HepG2 (cell line): ENCODE measurements around the gene EXOC7. TPM values are rescaled to one million over a fixed set of nuclear protein-coding genes. Genes with fewer than 3 reads are reported as not detected.
A peak's percentile ranks its signal among the peaks of the same experiment; 100 is the strongest.

ENCODE experiments used
- ATAC-seq: fragments of 200-7000 bp; cut with Tn5 transposase; 3 replicates; pipeline ENCODE4 v1.9.1; 2020; ENCODE audit warnings: mild to moderate bottlenecking, moderate library complexity
- BruUV-seq: library from RNA; stranded (reverse); fragments of 400-500 nt; replicated peaks from 2 replicates; lab custom pipeline; 2021; lab: Mats Ljungman, UMichigan
- CTCF ChIA-PET: fragments of 300-600 bp; formaldehyde crosslinking; extraction: SDS; loops from one replicate; lab custom pipeline; 2021; ENCODE audit warnings: low total read pairs, inconsistent platforms, low intra/inter-chr PET ratio; lab: Yijun Ruan, JAX
- POLR2A ChIA-PET: fragments of 350-600 bp; sonication (Branson Sonifier 250); formaldehyde crosslinking; loops from one replicate; lab custom pipeline; 2020; ENCODE audit warnings: antibody characterized with exemption, inconsistent platforms; lab: Yijun Ruan, JAX
- DNase-seq: peaks from one replicate; pipeline ENCODE4 v3.0.0-alpha.2; 2015; ENCODE audit warnings: low spot score
- FAIRE-seq: peaks from 3 replicates; lab custom pipeline; 2011; peaks lifted over from hg19 to GRCh38; lab: Jason Lieb, UNC
- H2AFZ ChIP-seq: one replicate; pipeline ENCODE4 v1.6.1; 2011; ENCODE audit warnings: low read length, inconsistent platforms
- H3K27ac ChIP-seq: fragments of 300-600 bp; 3 replicates; pipeline ENCODE4 v1.8.0; 2011; ENCODE audit warnings: mixed run types, mild to moderate bottlenecking, mixed read lengths, low read length, inconsistent platforms; ENCODE audit not compliant: insufficient read depth; ENCODE audit errors: extremely low read length
- H3K27me3 ChIP-seq, 2 experiments: fragments of 200-600 bp in 1 of 2; 2 replicates in 1 of 2; 3 replicates in 1 of 2; pipeline versions ENCODE4 v1.6.0 to v1.8.0; 2011; ENCODE audit warnings: low read length in 2 of 2, mild to moderate bottlenecking in 2 of 2, moderate library complexity in 2 of 2, inconsistent platforms in 1 of 2; ENCODE audit not compliant: insufficient read depth in 2 of 2, control insufficient read depth in 1 of 2
- H3K36me3 ChIP-seq, 2 experiments: fragments of 200-600 bp in 1 of 2; replicated peaks in 1 of 2; 2 replicates in 1 of 2; 3 replicates in 1 of 2; pipeline versions ENCODE4 v1.5.1 to v1.8.0; 2011; ENCODE audit warnings: low read length in 2 of 2, inconsistent platforms in 1 of 2; ENCODE audit not compliant: insufficient read depth in 2 of 2, control insufficient read depth in 1 of 2
- H3K4me1 ChIP-seq: 2 replicates; pipeline ENCODE4 v1.5.1; 2012; ENCODE audit warnings: low read length, inconsistent platforms; ENCODE audit not compliant: insufficient read depth
- H3K4me2 ChIP-seq: 2 replicates; pipeline ENCODE4 v1.6.0; 2011; ENCODE audit warnings: low read depth, low read length, inconsistent platforms
- H3K4me3 ChIP-seq, 3 experiments: fragments of 200-600 bp in 1 of 3; sonication (generic), shearing (Covaris generic) in 1 of 3; replicated peaks in 1 of 3; 2 replicates each; pipeline ENCODE4 v1.5.1; 2011 to 2016; ENCODE audit warnings: low read length in 3 of 3, inconsistent platforms in 2 of 3, low read depth in 2 of 3, mild to moderate bottlenecking in 2 of 3, control low read depth in 1 of 3, mixed read lengths in 1 of 3; ENCODE audit not compliant: insufficient read depth in 1 of 3
- H3K79me2 ChIP-seq: one replicate; pipeline ENCODE4 v1.6.1; 2011; ENCODE audit warnings: low read length, inconsistent platforms; ENCODE audit not compliant: insufficient read depth
- H3K9ac ChIP-seq: 2 replicates; pipeline ENCODE4 v1.6.0; 2011; ENCODE audit warnings: mild to moderate bottlenecking, low read depth, low read length, inconsistent platforms; ENCODE audit not compliant: insufficient read depth
- H3K9me3 ChIP-seq: 2 replicates; pipeline ENCODE4 v1.5.1; 2012; ENCODE audit warnings: mild to moderate bottlenecking, low read length
- H4K20me1 ChIP-seq: 2 replicates; pipeline ENCODE4 v1.6.0; 2011; ENCODE audit warnings: inconsistent platforms, mild to moderate bottlenecking, low read length, moderate library complexity; ENCODE audit not compliant: insufficient read depth
- AGO1 ChIP-seq: fragments of 200-400 bp; formaldehyde crosslinking; IDR thresholded peaks from 2 replicates; pipeline ENCODE4 v1.6.1; 2017; ENCODE audit warnings: mild to moderate bottlenecking, low read depth, low read length, moderate library complexity; ENCODE audit not compliant: poor library complexity, severe bottlenecking
- IRX3 ChIP-seq: sonication (generic); formaldehyde crosslinking; IDR thresholded peaks from 2 replicates; pipeline ENCODE4 v1.8.1; 2023; ENCODE audit warnings: mild to moderate bottlenecking, low read depth, missing genetic modification reagents, borderline replicate concordance
- JUND ChIP-seq: sonication (generic); formaldehyde crosslinking; IDR thresholded peaks from 2 replicates; pipeline ENCODE4 v1.8.0; 2022; ENCODE audit warnings: mild to moderate bottlenecking, missing genetic modification reagents
- NCOA2 ChIP-seq: sonication (generic); formaldehyde crosslinking; IDR thresholded peaks from 2 replicates; pipeline ENCODE4 v1.8.0; 2022; ENCODE audit warnings: inconsistent platforms
- POLR2A ChIP-seq, 2 experiments: IDR thresholded peaks; 2 replicates each; pipeline ENCODE4 v1.6.1; 2011; ENCODE audit warnings: low read depth in 2 of 2, low read length in 2 of 2, mild to moderate bottlenecking in 1 of 2, moderate library complexity in 1 of 2; ENCODE audit not compliant: insufficient read depth in 1 of 2
- RBFOX2 ChIP-seq: fragments of 200-400 bp; formaldehyde crosslinking; IDR thresholded peaks from 2 replicates; pipeline ENCODE4 v1.6.1; 2017; ENCODE audit warnings: low read depth, mild to moderate bottlenecking, low read length
- SAFB2 ChIP-seq: sonication (generic); formaldehyde crosslinking; IDR thresholded peaks from 2 replicates; pipeline ENCODE4 v1.5.1; 2020; ENCODE audit warnings: missing genetic modification reagents, low read depth, mild to moderate bottlenecking, borderline replicate concordance
- SRY ChIP-seq: sonication (generic); formaldehyde crosslinking; IDR thresholded peaks from 2 replicates; pipeline ENCODE4 v1.8.0; 2022; ENCODE audit warnings: mild to moderate bottlenecking, missing genetic modification reagents
- TOE1 ChIP-seq: sonication (generic); formaldehyde crosslinking; IDR thresholded peaks from 2 replicates; pipeline ENCODE4 v1.4.0; 2020; ENCODE audit warnings: mild to moderate bottlenecking, missing genetic modification reagents
- ZBTB26 ChIP-seq: IDR thresholded peaks from 2 replicates; pipeline ENCODE4 v1.6.1; 2016; ENCODE audit warnings: missing compliant biosample characterization, missing genetic modification reagents, borderline replicate concordance
- ZFP62 ChIP-seq: sonication (generic); formaldehyde crosslinking; IDR thresholded peaks from 2 replicates; pipeline ENCODE4 v1.4.0; 2020; ENCODE audit warnings: missing genetic modification reagents
- ZNF547 ChIP-seq: sonication (generic); formaldehyde crosslinking; IDR thresholded peaks from 2 replicates; pipeline ENCODE4 v1.5.1; 2020; ENCODE audit warnings: mild to moderate bottlenecking, missing genetic modification reagents
- ZNF883 ChIP-seq: sonication (generic); formaldehyde crosslinking; IDR thresholded peaks from 2 replicates; pipeline ENCODE4 v1.5.1; 2020; ENCODE audit warnings: mild to moderate bottlenecking, missing genetic modification reagents; ENCODE audit errors: not compliant biosample characterization
- ZNF891 ChIP-seq: sonication (generic); formaldehyde crosslinking; IDR thresholded peaks from 2 replicates; pipeline ENCODE4 v1.5.0; 2020; ENCODE audit warnings: mild to moderate bottlenecking, missing genetic modification reagents
- WGBS: methylation state at CpG from one replicate; pipeline ENCODE4 v1.1.6; 2017; ENCODE audit warnings: low lambda C conversion rate; 5-methylcytosine and 5-hydroxymethylcytosine counted together
- in situ Hi-C: cut with HindIII; loops from 2 replicates; pipeline ENCODE4 v1.10.0; 2017; ENCODE audit warnings: low pct_unique_long_range_greater_than_20kb; ENCODE audit not compliant: extremely low pct_ligation_motif_present
- intact Hi-C: fragments of 100-400 bp; cut with micrococcal nuclease; formaldehyde crosslinking; loops from one replicate; pipeline ENCODE4 v1.10.0; 2022; ENCODE audit not compliant: unreplicated experiment
- polyA plus RNA-seq, 8 experiments: library from polyadenylated mRNA; depleted of rRNA in 3 of 8; stranded (reverse) in 7 of 8; unstranded in 1 of 8; fragments of >200 nt; fragmentation: Illumina TruSeq in 4 of 8; extraction: Trizol in 4 of 8; gene quantifications; 2 replicates each; pipeline versions ENCODE4 v1.2.1 to v1.2.3, GENCODE V29; 2011 to 2016; ENCODE audit warnings: low read depth in 4 of 8, missing spikeins in 1 of 8, mixed read lengths in 1 of 8; ENCODE audit not compliant: insufficient read depth in 1 of 8
- total RNA-seq, 5 experiments: library from RNA; depleted of rRNA; stranded (reverse); fragments of >200 nt; fragmentation: Illumina TruSeq; extraction: Trizol; gene quantifications; 2 replicates each; pipeline ENCODE4 v1.2.3, GENCODE V29; 2016; ENCODE audit warnings: low read depth in 1 of 5
- TF ChIP-seq, protein P1 (sequence below): sonication (generic); formaldehyde crosslinking; IDR thresholded peaks from 2 replicates; pipeline ENCODE4 v1.5.0; 2020; ENCODE audit warnings: mild to moderate bottlenecking, missing genetic modification reagents, moderate library complexity

Gene EXOC7
- total and polyA plus RNA-seq, 2 of the 13 experiments (the other 11 are each of a cell fraction or from before 2014, with no cell fraction given) = 86.9 to 116 TPM

DNA sequence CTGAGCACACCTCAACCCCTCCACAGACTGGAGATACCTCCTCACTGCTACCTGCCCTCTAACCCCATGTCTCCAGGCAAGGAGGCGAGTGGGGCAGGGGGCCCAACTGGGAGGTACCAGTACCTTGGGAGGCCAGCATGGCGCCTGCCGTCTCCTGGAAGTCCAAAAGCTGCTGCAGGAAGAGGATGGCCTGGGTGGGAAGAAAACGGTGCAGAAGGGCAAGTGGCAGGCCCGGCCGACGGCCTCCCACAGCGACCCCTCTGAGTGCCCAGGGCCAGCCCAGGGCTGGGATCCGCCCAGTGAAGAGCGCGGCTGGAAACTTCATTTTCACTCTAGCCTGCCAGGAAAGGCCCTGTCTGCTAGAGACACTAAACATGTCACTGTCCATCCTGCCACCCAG, 16.1 kb downstream of the EXOC7 start:
- no peaks in the 10 kb centered on the region for H4K20me1 ChIP-seq
- no peaks in the 10 kb centered on the region for H3K27me3 ChIP-seq
- no peak overlapping the region for H3K4me3 ChIP-seq
- peak; percentile 32 for TF ChIP-seq ZNF883
- no peak for TF ChIP-seq ZBTB26 (CRISPR knock-in tag)
- no peak for TF ChIP-seq ZNF891
- no peak for TF ChIP-seq JUND (CRISPR knock-in tag)
- TF ChIP-seq, protein P1, sequence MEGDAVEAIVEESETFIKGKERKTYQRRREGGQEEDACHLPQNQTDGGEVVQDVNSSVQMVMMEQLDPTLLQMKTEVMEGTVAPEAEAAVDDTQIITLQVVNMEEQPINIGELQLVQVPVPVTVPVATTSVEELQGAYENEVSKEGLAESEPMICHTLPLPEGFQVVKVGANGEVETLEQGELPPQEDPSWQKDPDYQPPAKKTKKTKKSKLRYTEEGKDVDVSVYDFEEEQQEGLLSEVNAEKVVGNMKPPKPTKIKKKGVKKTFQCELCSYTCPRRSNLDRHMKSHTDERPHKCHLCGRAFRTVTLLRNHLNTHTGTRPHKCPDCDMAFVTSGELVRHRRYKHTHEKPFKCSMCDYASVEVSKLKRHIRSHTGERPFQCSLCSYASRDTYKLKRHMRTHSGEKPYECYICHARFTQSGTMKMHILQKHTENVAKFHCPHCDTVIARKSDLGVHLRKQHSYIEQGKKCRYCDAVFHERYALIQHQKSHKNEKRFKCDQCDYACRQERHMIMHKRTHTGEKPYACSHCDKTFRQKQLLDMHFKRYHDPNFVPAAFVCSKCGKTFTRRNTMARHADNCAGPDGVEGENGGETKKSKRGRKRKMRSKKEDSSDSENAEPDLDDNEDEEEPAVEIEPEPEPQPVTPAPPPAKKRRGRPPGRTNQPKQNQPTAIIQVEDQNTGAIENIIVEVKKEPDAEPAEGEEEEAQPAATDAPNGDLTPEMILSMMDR (CRISPR knock-in tag) = no peak
- no peak for TF ChIP-seq ZFP62
- TF ChIP-seq RBFOX2 = 0 out of 2 replicates have a peak, but pooled peaks have one; percentile 24
- no peak for TF ChIP-seq SRY (CRISPR knock-in tag)
- TF ChIP-seq NCOA2 (CRISPR knock-in tag) = no peak
- no peak for TF ChIP-seq TOE1 (CRISPR knock-in tag)
- no peak for TF ChIP-seq AGO1
- TF ChIP-seq IRX3 (CRISPR knock-in tag) = no peak
- TF ChIP-seq POLR2A (IDR thresholded peaks at IDR 0.05; ENCODE audit: insufficient read depth in 1 of 2, low read depth in 2 of 2, low read length in 2 of 2) = 0 out of 4 replicates have a peak, but pooled peaks of 1 of the 2 experiments have one; percentile 7
- no peak for TF ChIP-seq ZNF547 (CRISPR knock-in tag)
- no peak for TF ChIP-seq SAFB2 (CRISPR knock-in tag)
- H3K79me2 ChIP-seq = no peaks in the 10 kb centered on the region
- no peak overlapping the region for H3K27ac ChIP-seq
- no peak for ATAC-seq
- no peak overlapping the region for H3K9ac ChIP-seq
- in situ Hi-C loops (no loop called here), intact Hi-C loops (no loop called here)
- WGBS = 93% methylated on average over 11 of the region's 11 CpGs
- no peaks in the 10 kb centered on the region for H3K4me1 ChIP-seq
- H3K4me2 ChIP-seq = no peak overlapping the region
- ChIA-PET CTCF (no interaction called here), POLR2A (no interaction called here)
- no peak overlapping the region for H2AFZ ChIP-seq
- DNase-seq = no peak
- no TSS peak for BruUV-seq
- H3K36me3 ChIP-seq = peaks cover 66 to 80% of the 10 kb centered on the region in 2 experiments; a peak in 4 of 5 replicates
- no peak for FAIRE-seq
- no peaks in the 10 kb centered on the region for H3K9me3 ChIP-seq
